Trophoblast cell (in vitro differentiated cells and primary cell): ENCODE results near the gene DPP6.

Experiments
- DNase-seq, 2 donors: peaks; one replicate each; pipeline ENCODE4 v3.0.0-alpha.2; 2016
- H2AFZ ChIP-seq: 2 replicates; pipeline ENCODE4 v1.6.1; 2013; ENCODE audit warnings: low read length, moderate library complexity, mild to moderate bottlenecking; ENCODE audit not compliant: insufficient read depth, poor library complexity
- H2AK5ac ChIP-seq: 2 replicates; pipeline ENCODE4 v1.6.1; 2013; ENCODE audit warnings: mild to moderate bottlenecking, low read length
- H2BK120ac ChIP-seq: 2 replicates; pipeline ENCODE4 v1.6.1; 2013; ENCODE audit warnings: low read length, mild to moderate bottlenecking, moderate library complexity; ENCODE audit not compliant: insufficient read depth, poor library complexity
- H2BK12ac ChIP-seq: 2 replicates; pipeline ENCODE4 v1.6.1; 2013; ENCODE audit warnings: mild to moderate bottlenecking, low read length, moderate library complexity
- H2BK5ac ChIP-seq: 2 replicates; pipeline ENCODE4 v1.6.1; 2013; ENCODE audit warnings: low read length, low read depth, moderate library complexity, mild to moderate bottlenecking; ENCODE audit not compliant: poor library complexity
- H3K14ac ChIP-seq: 2 replicates; pipeline ENCODE4 v1.6.1; 2013; ENCODE audit warnings: mild to moderate bottlenecking, low read length
- H3K18ac ChIP-seq: 2 replicates; pipeline ENCODE4 v1.6.1; 2013; ENCODE audit warnings: mild to moderate bottlenecking, low read length
- H3K23ac ChIP-seq: 2 replicates; pipeline ENCODE4 v1.6.1; 2013; ENCODE audit warnings: low read length
- H3K27ac ChIP-seq: 2 replicates; pipeline ENCODE4 v1.5.1; 2013; ENCODE audit warnings: low read depth, mild to moderate bottlenecking, inconsistent platforms, low read length, moderate library complexity
- H3K27me3 ChIP-seq: 2 replicates; pipeline ENCODE4 v1.6.1; 2013; ENCODE audit warnings: inconsistent platforms, mild to moderate bottlenecking, low read length, moderate library complexity; ENCODE audit not compliant: insufficient read depth
- H3K36me3 ChIP-seq, 2 experiments: 1 replicate in 1 of 2; 2 replicates in 1 of 2; pipeline ENCODE4 v1.6.1; 2013; ENCODE audit warnings: low read length in 2 of 2, mild to moderate bottlenecking in 2 of 2, moderate library complexity in 1 of 2; ENCODE audit not compliant: insufficient read depth in 2 of 2, control insufficient read depth in 1 of 2
- H3K4ac ChIP-seq: 2 replicates; pipeline ENCODE4 v1.6.1; 2013; ENCODE audit warnings: low read depth, mild to moderate bottlenecking, low read length, moderate library complexity
- H3K4me1 ChIP-seq, 2 experiments: 1 replicate in 1 of 2; 2 replicates in 1 of 2; pipeline ENCODE4 v1.6.1; 2013; ENCODE audit warnings: low read length in 2 of 2, mild to moderate bottlenecking in 2 of 2, moderate library complexity in 1 of 2; ENCODE audit not compliant: insufficient read depth in 2 of 2, control insufficient read depth in 1 of 2
- H3K4me2 ChIP-seq: 2 replicates; pipeline ENCODE4 v1.6.1; 2013; ENCODE audit warnings: inconsistent platforms, mild to moderate bottlenecking, low read length, moderate library complexity
- H3K4me3 ChIP-seq: 2 replicates; pipeline ENCODE4 v1.5.1; 2013; ENCODE audit warnings: mild to moderate bottlenecking, low read depth, low read length, inconsistent platforms
- H3K79me1 ChIP-seq: one replicate; pipeline ENCODE4 v1.6.1; 2013; ENCODE audit warnings: low read length
- H3K79me2 ChIP-seq: 2 replicates; pipeline ENCODE4 v1.6.1; 2013; ENCODE audit warnings: low read length, mild to moderate bottlenecking; ENCODE audit not compliant: control insufficient read depth, insufficient read depth, poor library complexity
- H3K9ac ChIP-seq: 2 replicates; pipeline ENCODE4 v1.6.1; 2013; ENCODE audit warnings: mild to moderate bottlenecking, low read length
- H3K9me3 ChIP-seq: 2 replicates; pipeline ENCODE4 v1.6.1; 2013; ENCODE audit warnings: low read depth, mild to moderate bottlenecking, control low read depth, inconsistent platforms, low read length; ENCODE audit not compliant: insufficient read depth
- H4K12ac ChIP-seq: 2 replicates; pipeline ENCODE4 v1.6.1; 2013; ENCODE audit warnings: low read depth, mild to moderate bottlenecking, low read length, moderate library complexity
- H4K8ac ChIP-seq: 2 replicates; pipeline ENCODE4 v1.6.1; 2013; ENCODE audit warnings: low read depth, mild to moderate bottlenecking, low read length, moderate library complexity
- H4K91ac ChIP-seq: one replicate; pipeline ENCODE4 v1.6.1; 2013; ENCODE audit warnings: low read depth, mild to moderate bottlenecking, low read length, moderate library complexity
- WGBS: extraction: QIAGEN DNeasy Blood & Tissue Kit; methylation state at CpG from one replicate; pipeline ENCODE4 v1.1.7; 2013; ENCODE audit warnings: missing lambda C conversion rate; ENCODE audit not compliant: insufficient read length, insufficient coverage; ENCODE audit errors: extremely low coverage; 5-methylcytosine and 5-hydroxymethylcytosine counted together

Gene DPP6

DNA sequence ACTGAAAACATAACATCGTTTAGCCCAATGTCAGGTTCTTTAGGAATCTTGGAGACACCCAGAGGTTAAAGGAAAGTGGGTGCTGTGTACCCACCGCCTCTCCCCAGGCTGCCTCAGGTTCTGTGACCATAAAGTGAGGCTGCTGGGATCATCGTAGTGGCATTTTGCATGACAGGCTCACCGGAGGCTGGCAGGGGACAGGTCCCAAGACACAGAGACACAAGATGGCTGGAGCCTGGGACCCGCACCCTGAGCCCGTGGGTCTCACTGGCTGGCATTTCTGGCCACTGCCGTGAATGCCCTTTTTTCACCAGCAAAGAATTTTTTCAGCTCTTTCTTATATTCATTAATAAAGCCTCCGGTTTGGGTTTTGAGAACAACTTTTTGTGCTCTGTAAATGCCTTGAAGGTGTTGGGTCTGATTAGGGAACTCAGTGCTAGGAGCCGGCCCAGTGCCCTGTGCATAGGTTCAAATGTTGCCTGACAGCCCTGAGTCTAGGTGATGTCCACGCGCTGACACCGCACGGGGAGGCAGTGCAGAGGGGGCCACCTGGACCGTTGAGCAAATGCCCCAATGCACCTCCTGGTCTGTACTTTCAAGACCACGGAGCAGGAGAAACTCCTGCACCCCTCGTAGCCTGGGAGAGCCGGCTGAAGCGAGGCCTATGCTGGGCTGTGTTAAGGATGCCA is 820.8 kb downstream of the DPP6 start:
- no peak overlapping the region for H2BK120ac ChIP-seq
- H3K4me3 ChIP-seq, result no peak overlapping the region
- H3K27ac ChIP-seq, result no peak overlapping the region
- H3K9ac ChIP-seq, result no peak overlapping the region
- H2BK5ac ChIP-seq, result no peak overlapping the region
- WGBS, result no CpG with 5 or more reads among the region's 18 CpGs
- no peak overlapping the region for H3K18ac ChIP-seq
- no peak overlapping the region for H3K4me2 ChIP-seq
- no peaks in the 10 kb centered on the region for H3K79me2 ChIP-seq
- no peak overlapping the region for H2AFZ ChIP-seq
- no peak overlapping the region for H3K23ac ChIP-seq
- no peaks in the 10 kb centered on the region for H3K27me3 ChIP-seq
- H4K91ac ChIP-seq, result no peak overlapping the region
- no peaks in the 10 kb centered on the region for H3K4me1 ChIP-seq
- no peak overlapping the region for H2BK12ac ChIP-seq
- H4K12ac ChIP-seq, result no peak overlapping the region
- no peaks in the 10 kb centered on the region for H3K36me3 ChIP-seq
- H4K8ac ChIP-seq, result no peak overlapping the region
- no peaks in the 10 kb centered on the region for H3K79me1 ChIP-seq
- H3K4ac ChIP-seq, result no peak overlapping the region
- H3K9me3 ChIP-seq, result peaks cover 6% of the 10 kb centered on the region
- no peak overlapping the region for H3K14ac ChIP-seq
- DNase-seq, result no peak
- H2AK5ac ChIP-seq, result no peak overlapping the region

DNA sequence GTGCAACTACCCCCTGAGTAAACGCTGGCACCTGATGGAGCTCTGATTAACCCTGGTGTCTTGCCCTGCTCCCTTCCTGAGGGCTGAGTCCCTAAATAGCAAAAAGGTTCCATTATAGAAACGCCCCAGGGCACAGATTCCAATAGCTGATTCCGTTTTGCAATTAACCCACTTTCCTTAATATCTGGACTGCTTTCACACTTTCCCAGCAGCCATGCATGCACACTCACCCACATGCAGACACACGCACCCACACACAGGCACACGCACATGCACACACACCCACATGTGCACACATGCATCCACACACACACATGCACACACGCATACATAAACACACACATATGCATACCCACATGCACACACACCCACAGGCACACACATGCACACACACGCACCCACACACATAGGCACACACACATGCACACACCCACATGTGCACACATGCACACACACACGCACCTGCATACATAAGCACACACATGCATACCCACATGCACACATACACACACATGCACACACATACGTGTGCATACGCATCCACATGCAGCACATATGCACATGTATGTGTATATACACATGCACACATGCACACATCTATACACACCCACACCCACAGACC is 821.4 kb downstream of the DPP6 start:
- Histone ChIP-seq H3K9me3 (peaks cover 6% of the 10 kb centered on the region), H3K4ac (no peak overlapping the region), H3K4me2 (no peak overlapping the region), H3K4me3 (peak overlapping the region; percentile 53), H3K18ac (no peak overlapping the region), H2AK5ac (no peak overlapping the region), H2BK12ac (no peak overlapping the region), H3K9ac (peak overlapping the region; percentile 14), H3K4me1 (no peaks in the 10 kb centered on the region), H3K23ac (peak overlapping the region; percentile 8), H3K36me3 (no peaks in the 10 kb centered on the region), H2BK120ac (no peak overlapping the region), H3K27me3 (no peaks in the 10 kb centered on the region), H3K79me1 (no peaks in the 10 kb centered on the region), H3K14ac (no peak overlapping the region), H4K91ac (no peak overlapping the region), H4K8ac (no peak overlapping the region), H4K12ac (no peak overlapping the region), H2BK5ac (no peak overlapping the region), H2AFZ (no peak overlapping the region), H3K79me2 (no peaks in the 10 kb centered on the region), H3K27ac (no peak overlapping the region)
- DNase-seq, result peak in 1 of 2 donors; percentile 7
- WGBS, result no CpG with 5 or more reads among the region's 10 CpGs

DNA sequence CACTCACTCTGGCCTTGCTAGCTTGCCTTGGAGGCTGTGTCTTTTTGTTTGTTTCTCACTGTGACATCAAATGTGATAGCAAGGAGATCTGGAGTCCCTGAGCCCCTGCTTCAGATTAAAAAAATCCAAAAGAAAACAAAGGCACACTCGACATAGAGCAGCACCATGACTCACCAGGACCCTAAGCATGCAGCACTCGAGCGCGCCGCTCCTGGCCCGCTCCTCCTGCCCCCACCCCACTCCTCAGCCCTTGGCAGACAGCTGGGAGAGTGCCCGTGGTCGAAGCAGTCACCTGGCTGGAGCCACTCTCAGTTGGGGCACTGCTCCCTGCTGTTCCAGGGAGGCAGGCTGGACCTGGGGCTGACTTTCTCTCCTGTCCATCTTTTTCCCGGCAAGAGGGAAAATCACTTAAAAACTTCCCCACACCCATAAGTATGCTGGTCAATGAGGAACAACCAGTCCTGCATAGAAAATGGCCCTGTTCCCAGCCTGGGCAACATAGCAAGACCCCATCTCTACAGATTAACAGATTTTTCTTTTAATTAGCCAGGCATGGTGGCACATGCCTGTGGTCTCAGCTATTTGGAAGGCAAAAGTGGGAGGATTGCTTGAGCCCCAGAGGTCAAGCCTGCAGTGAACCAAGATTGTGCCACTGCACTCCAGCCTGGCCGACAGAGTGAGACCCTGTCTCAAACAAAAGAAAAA is 822.4 kb downstream of the DPP6 start:
- no peaks in the 10 kb centered on the region for H3K36me3 ChIP-seq
- H2BK120ac ChIP-seq, result no peak overlapping the region
- H3K9me3 ChIP-seq, result peaks cover 6% of the 10 kb centered on the region
- H2BK5ac ChIP-seq, result no peak overlapping the region
- H4K91ac ChIP-seq, result no peak overlapping the region
- no peak overlapping the region for H2AFZ ChIP-seq
- no peak overlapping the region for H3K23ac ChIP-seq
- H2BK12ac ChIP-seq, result no peak overlapping the region
- no CpG with 5 or more reads among the region's 10 CpGs for WGBS
- no peak overlapping the region for H3K14ac ChIP-seq
- no peaks in the 10 kb centered on the region for H3K4me1 ChIP-seq
- H3K4me3 ChIP-seq, result no peak overlapping the region
- H3K27ac ChIP-seq, result no peak overlapping the region
- H3K79me1 ChIP-seq, result no peaks in the 10 kb centered on the region
- H3K18ac ChIP-seq, result no peak overlapping the region
- H3K27me3 ChIP-seq, result no peaks in the 10 kb centered on the region
- no peak overlapping the region for H2AK5ac ChIP-seq
- H3K79me2 ChIP-seq, result no peaks in the 10 kb centered on the region
- DNase-seq, result no peak
- no peak overlapping the region for H3K4me2 ChIP-seq
- H4K12ac ChIP-seq, result no peak overlapping the region
- H4K8ac ChIP-seq, result no peak overlapping the region
- H3K4ac ChIP-seq, result no peak overlapping the region
- no peak overlapping the region for H3K9ac ChIP-seq

DNA sequence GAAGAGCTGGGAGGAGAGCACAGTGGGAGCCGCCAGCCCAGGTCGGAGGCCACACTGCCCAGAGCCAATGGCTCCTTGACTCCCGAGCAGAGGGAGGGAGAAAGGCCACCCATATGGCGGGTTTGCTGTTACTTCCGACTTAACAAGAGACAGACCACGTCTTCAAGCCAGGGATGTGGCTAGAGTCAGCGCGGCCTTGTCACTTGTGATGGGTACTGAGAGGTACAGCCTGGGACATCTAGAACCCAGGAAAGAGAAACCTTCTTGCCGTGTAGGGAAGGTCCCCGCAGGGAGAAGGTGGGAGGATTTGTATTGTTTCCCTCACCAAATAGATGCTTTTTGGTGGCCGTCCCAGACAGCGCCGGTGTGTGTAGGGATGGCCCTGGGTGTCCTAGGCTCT is 823.1 kb downstream of the DPP6 start:
- Histone ChIP-seq H3K36me3 (no peaks in the 10 kb centered on the region), H4K12ac (no peak overlapping the region), H3K79me2 (no peaks in the 10 kb centered on the region), H2BK5ac (no peak overlapping the region), H3K27me3 (no peaks in the 10 kb centered on the region), H3K4ac (no peak overlapping the region), H3K79me1 (no peaks in the 10 kb centered on the region), H3K27ac (no peak overlapping the region), H3K18ac (no peak overlapping the region), H3K4me3 (no peak overlapping the region), H3K4me2 (no peak overlapping the region), H4K8ac (no peak overlapping the region), H3K4me1 (no peaks in the 10 kb centered on the region), H2AK5ac (no peak overlapping the region), H3K9ac (no peak overlapping the region), H4K91ac (no peak overlapping the region), H3K14ac (no peak overlapping the region), H3K23ac (no peak overlapping the region), H2BK120ac (no peak overlapping the region), H2AFZ (no peak overlapping the region), H2BK12ac (no peak overlapping the region), H3K9me3 (peaks cover 6% of the 10 kb centered on the region)
- DNase-seq, result no peak
- WGBS, result no CpG with 5 or more reads among the region's 13 CpGs
